Measurements from ENCODE around the gene NBEAL1.
"Not testable (repeated sequence)": the region's sequence is repeated elsewhere in the genome, so short reads cannot be mapped to it uniquely, and the experiment has no call there.

Gene NBEAL1

GRCh38 chr2:203104273-203104672, 89.6 kb downstream of the NBEAL1 start:
- Histone ChIP-seq H3K27me3 (ENCODE audit: low read depth) (no peaks in the 10 kb centered on the region), H3K4me3 (no peak overlapping the region), H3K4me1 (peaks cover 4% of the 10 kb centered on the region; the same call in 1 of the 2 replicates), H3K36me3 (replicated peaks) (no peaks in the 10 kb centered on the region; the same call in 1 of the 2 replicates), H3K9me3 (no peaks in the 10 kb centered on the region)
- in situ Hi-C loops (cut with MboI; ENCODE audit: low sequenced_read_pairs): no loop called here
- DNase-seq (ENCODE audit: low spot score in 2 of 2): no peak

- no peaks in the 10 kb centered on the region for H3K27me3 ChIP-seq (ENCODE audit: low read depth)
- no peak overlapping the region for H3K4me3 ChIP-seq
- peaks cover 4% of the 10 kb centered on the region; the same call in 1 of the 2 replicates for H3K4me1 ChIP-seq
- in situ Hi-C loops (cut with MboI; ENCODE audit: low sequenced_read_pairs): no loop called here
- H3K36me3 ChIP-seq (replicated peaks): no peaks in the 10 kb centered on the region; the same call in 1 of the 2 replicates
- H3K9me3 ChIP-seq: no peaks in the 10 kb centered on the region
- DNase-seq (ENCODE audit: low spot score in 2 of 2): no peak
These were observed 91.3 kb downstream of the NBEAL1 start for GRCh38 chr2:203105996-203106395.

GRCh38 chr2:203110496-203110895, 95.8 kb downstream of the NBEAL1 start:
- DNase-seq (ENCODE audit: low spot score in 2 of 2); in situ Hi-C loops (cut with MboI; ENCODE audit: low sequenced_read_pairs); H3K4me3 ChIP-seq: not testable (repeated sequence)

GRCh38 chr2:203112342-203112741, 97.7 kb downstream of the NBEAL1 start:
- H3K36me3 ChIP-seq (replicated peaks): no peaks in the 10 kb centered on the region; the same call in none of the 2 replicates
- no peak overlapping the region for H3K4me3 ChIP-seq
- no peaks in the 10 kb centered on the region for H3K27me3 ChIP-seq (ENCODE audit: low read depth)
- no peak for DNase-seq (ENCODE audit: low spot score in 2 of 2)
- no peaks in the 10 kb centered on the region for H3K4me1 ChIP-seq
- H3K9me3 ChIP-seq: no peaks in the 10 kb centered on the region
- in situ Hi-C loops (cut with MboI; ENCODE audit: low sequenced_read_pairs): no loop called here

More at GRCh38 chr2:203110496-203110895, 95.8 kb downstream of the NBEAL1 start:
- not testable (repeated sequence) for H3K36me3 ChIP-seq (replicated peaks); H3K27me3 ChIP-seq (ENCODE audit: low read depth); H3K4me1 ChIP-seq; H3K9me3 ChIP-seq

- H3K4me1 ChIP-seq; H3K9me3 ChIP-seq; H3K36me3 ChIP-seq (replicated peaks); H3K4me3 ChIP-seq; H3K27me3 ChIP-seq (ENCODE audit: low read depth); DNase-seq (ENCODE audit: low spot score in 2 of 2); in situ Hi-C loops (cut with MboI; ENCODE audit: low sequenced_read_pairs): not testable (repeated sequence)
These were observed 100.6 kb downstream of the NBEAL1 start for GRCh38 chr2:203115201-203115700.

GRCh38 chr2:203122317-203122986, 107.8 kb downstream of the NBEAL1 start:
- H3K36me3 ChIP-seq (replicated peaks): no peaks in the 10 kb centered on the region
- no peak for DNase-seq (ENCODE audit: low spot score in 2 of 2)
- no peaks in the 10 kb centered on the region for H3K9me3 ChIP-seq
- in situ Hi-C loops (cut with MboI; ENCODE audit: low sequenced_read_pairs): no loop called here
- H3K4me1 ChIP-seq: no peaks in the 10 kb centered on the region
- no peak overlapping the region for H3K4me3 ChIP-seq
- H3K27me3 ChIP-seq (ENCODE audit: low read depth): no peaks in the 10 kb centered on the region

GRCh38 chr2:203126996-203127395, 112.3 kb downstream of the NBEAL1 start:
- Histone ChIP-seq H3K27me3 (ENCODE audit: low read depth) (no peaks in the 10 kb centered on the region), H3K4me1 (no peaks in the 10 kb centered on the region), H3K9me3 (no peaks in the 10 kb centered on the region), H3K4me3 (no peak overlapping the region), H3K36me3 (replicated peaks) (no peaks in the 10 kb centered on the region)
- DNase-seq (ENCODE audit: low spot score in 2 of 2): no peak
- in situ Hi-C loops (cut with MboI; ENCODE audit: low sequenced_read_pairs): no loop called here

- no peak overlapping the region for H3K4me3 ChIP-seq
- in situ Hi-C loops (cut with MboI; ENCODE audit: low sequenced_read_pairs): no loop called here
- no peaks in the 10 kb centered on the region for H3K4me1 ChIP-seq
- H3K9me3 ChIP-seq: no peaks in the 10 kb centered on the region
- H3K27me3 ChIP-seq (ENCODE audit: low read depth): no peaks in the 10 kb centered on the region
- DNase-seq (ENCODE audit: low spot score in 2 of 2): no peak
- no peaks in the 10 kb centered on the region for H3K36me3 ChIP-seq (replicated peaks)
These were observed 120.4 kb downstream of the NBEAL1 start for GRCh38 chr2:203135105-203135504.

GRCh38 chr2:203143391-203143790, 128.7 kb downstream of the NBEAL1 start:
- no peak overlapping the region for H3K4me3 ChIP-seq
- DNase-seq (ENCODE audit: low spot score in 2 of 2): no peak
- no peaks in the 10 kb centered on the region for H3K27me3 ChIP-seq (ENCODE audit: low read depth)
- H3K36me3 ChIP-seq (replicated peaks): no peaks in the 10 kb centered on the region
- in situ Hi-C loops (cut with MboI; ENCODE audit: low sequenced_read_pairs): no loop called here
- H3K4me1 ChIP-seq: no peaks in the 10 kb centered on the region
- H3K9me3 ChIP-seq: no peaks in the 10 kb centered on the region

GRCh38 chr2:203149194-203149593, 134.5 kb downstream of the NBEAL1 start:
- H3K9me3 ChIP-seq: no peaks in the 10 kb centered on the region
- H3K4me3 ChIP-seq: no peak overlapping the region
- no peaks in the 10 kb centered on the region for H3K27me3 ChIP-seq (ENCODE audit: low read depth)
- DNase-seq (ENCODE audit: low spot score in 2 of 2): no peak
- H3K4me1 ChIP-seq: no peaks in the 10 kb centered on the region
- in situ Hi-C loops (cut with MboI; ENCODE audit: low sequenced_read_pairs): no loop called here
- no peaks in the 10 kb centered on the region; the same call in 1 of the 2 replicates for H3K36me3 ChIP-seq (replicated peaks)

- in situ Hi-C loops (cut with MboI; ENCODE audit: low sequenced_read_pairs): no loop called here
- Histone ChIP-seq H3K9me3 (no peaks in the 10 kb centered on the region), H3K36me3 (replicated peaks) (no peaks in the 10 kb centered on the region), H3K27me3 (ENCODE audit: low read depth) (no peaks in the 10 kb centered on the region), H3K4me3 (no peak overlapping the region), H3K4me1 (no peaks in the 10 kb centered on the region)
- no peak for DNase-seq (ENCODE audit: low spot score in 2 of 2)
These were observed 140.7 kb downstream of the NBEAL1 start for GRCh38 chr2:203155406-203155805.

GRCh38 chr2:203162722-203163121, 148.0 kb downstream of the NBEAL1 start:
- DNase-seq (ENCODE audit: low spot score in 2 of 2); H3K36me3 ChIP-seq (replicated peaks); H3K4me3 ChIP-seq; H3K4me1 ChIP-seq; H3K9me3 ChIP-seq; in situ Hi-C loops (cut with MboI; ENCODE audit: low sequenced_read_pairs); H3K27me3 ChIP-seq (ENCODE audit: low read depth): not testable (repeated sequence)

GRCh38 chr2:203164311-203164935, 149.7 kb downstream of the NBEAL1 start:
- in situ Hi-C loops (cut with MboI; ENCODE audit: low sequenced_read_pairs): no loop called here
- DNase-seq (ENCODE audit: low spot score in 2 of 2): no peak
- Histone ChIP-seq H3K9me3 (no peaks in the 10 kb centered on the region), H3K27me3 (ENCODE audit: low read depth) (no peaks in the 10 kb centered on the region), H3K4me3 (no peak overlapping the region), H3K36me3 (replicated peaks) (no peaks in the 10 kb centered on the region), H3K4me1 (0 out of 2 replicates have a peak, but pooled peaks cover 3% of the 10 kb centered on the region)

GRCh38 chr2:203167751-203168150, 153.1 kb downstream of the NBEAL1 start:
- Histone ChIP-seq H3K27me3 (ENCODE audit: low read depth) (no peaks in the 10 kb centered on the region), H3K9me3 (no peaks in the 10 kb centered on the region), H3K4me3 (no peak overlapping the region), H3K36me3 (replicated peaks) (no peaks in the 10 kb centered on the region), H3K4me1 (0 out of 2 replicates have a peak, but pooled peaks cover 3% of the 10 kb centered on the region)
- in situ Hi-C loops (cut with MboI; ENCODE audit: low sequenced_read_pairs): no loop called here
- peak; percentile 37 to 53 for DNase-seq (ENCODE audit: low spot score in 2 of 2)
